T-helper 1 cell treated with Interleukin-12 subunit alpha and Interleukin-12 subunit beta and Interleukin-4 antibody, amounts not matched to agents 30 μg/mL and 1 μg/mL, for 36 hours (primary cell): ENCODE results near the gene MGRN1.
A peak's percentile ranks its signal among the peaks of the same experiment; 100 is the strongest.

ENCODE experiments used
- H3K27ac Mint-ChIP-seq: one replicate; pipeline ENCODE4 v1.8.0; 2021; ENCODE audit warnings: mild to moderate bottlenecking, mixed read lengths
- H3K27me3 Mint-ChIP-seq: one replicate; pipeline ENCODE4 v1.8.0; 2021; ENCODE audit warnings: low read depth, mixed read lengths
- H3K36me3 Mint-ChIP-seq: one replicate; pipeline ENCODE4 v1.8.0; 2021; ENCODE audit warnings: low read depth, mixed read lengths
- H3K4me1 Mint-ChIP-seq: one replicate; pipeline ENCODE4 v1.8.0; 2021; ENCODE audit warnings: low read depth, mixed read lengths
- H3K4me3 Mint-ChIP-seq: one replicate; pipeline ENCODE4 v1.8.0; 2021; ENCODE audit warnings: mild to moderate bottlenecking, moderate library complexity, mixed read lengths
- H3K9me3 Mint-ChIP-seq: one replicate; pipeline ENCODE4 v1.8.0; 2021; ENCODE audit warnings: mixed read lengths

MGRN1 gene

DNA sequence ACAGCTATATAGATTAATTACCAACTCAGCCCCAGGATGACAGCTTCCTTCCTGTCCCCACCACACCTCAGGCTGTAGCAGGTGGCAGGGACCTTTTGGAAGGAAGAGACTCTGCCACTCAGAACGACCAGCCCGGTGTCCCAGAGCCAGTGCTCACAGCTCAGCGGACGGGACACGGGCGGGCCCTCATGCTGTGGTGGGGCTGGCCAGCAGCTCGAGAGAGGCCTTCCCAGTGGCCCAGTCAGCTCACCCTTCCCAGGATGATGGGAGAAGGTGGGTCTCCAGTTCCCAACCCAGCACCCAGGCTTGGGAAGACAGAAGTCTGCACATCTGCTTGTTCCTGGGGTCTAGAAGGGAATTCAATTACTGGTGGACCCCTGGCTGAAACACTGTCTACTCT lies 79.3 kb downstream of the MGRN1 start:
- Mint-ChIP-seq H3K4me3 (no peak overlapping the region), H3K27ac (no peak overlapping the region), H3K4me1 (peaks cover 6% of the 10 kb centered on the region), H3K9me3 (no peaks in the 10 kb centered on the region), H3K27me3 (no peaks in the 10 kb centered on the region), H3K36me3 (peaks cover 8% of the 10 kb centered on the region)

- H3K27ac Mint-ChIP-seq, result peak overlapping the region; percentile 59
- H3K9me3 Mint-ChIP-seq, result no peaks in the 10 kb centered on the region
Measured at GRCh38 chr16:4704491-4704890, 79.9 kb downstream of the MGRN1 start.

DNA sequence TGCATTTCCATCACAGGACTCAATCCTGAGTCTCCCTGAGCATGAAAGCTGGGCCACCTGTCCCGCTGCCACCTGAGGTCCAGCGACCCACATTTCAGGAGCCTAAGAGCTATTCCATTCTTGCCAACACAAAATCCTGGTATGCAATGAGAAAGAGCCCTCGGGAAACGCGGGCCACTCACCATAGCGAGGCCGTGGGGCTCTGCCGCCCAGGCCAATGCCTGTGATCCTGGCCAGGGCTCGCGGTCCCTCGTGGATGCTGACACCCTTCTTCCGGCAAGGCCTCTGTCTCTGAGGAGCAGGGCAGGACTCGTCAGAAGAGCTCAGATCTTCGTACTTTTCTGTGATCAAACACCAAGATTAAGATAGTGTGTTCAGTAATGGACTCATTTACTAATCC lies 80.3 kb downstream of the MGRN1 start:
- H3K9me3 Mint-ChIP-seq, result no peaks in the 10 kb centered on the region
- H3K27ac Mint-ChIP-seq, result no peak overlapping the region
- H3K36me3 Mint-ChIP-seq, result peaks cover 7% of the 10 kb centered on the region
- H3K27me3 Mint-ChIP-seq, result no peaks in the 10 kb centered on the region
- H3K4me3 Mint-ChIP-seq, result no peak overlapping the region
- H3K4me1 Mint-ChIP-seq, result peaks cover 6% of the 10 kb centered on the region

More at GRCh38 chr16:4704491-4704890, 79.9 kb downstream of the MGRN1 start:
- no peaks in the 10 kb centered on the region for H3K27me3 Mint-ChIP-seq
- peaks cover 10% of the 10 kb centered on the region for H3K36me3 Mint-ChIP-seq
- H3K4me3 Mint-ChIP-seq, result no peak overlapping the region
- peaks cover 6% of the 10 kb centered on the region for H3K4me1 Mint-ChIP-seq

DNA sequence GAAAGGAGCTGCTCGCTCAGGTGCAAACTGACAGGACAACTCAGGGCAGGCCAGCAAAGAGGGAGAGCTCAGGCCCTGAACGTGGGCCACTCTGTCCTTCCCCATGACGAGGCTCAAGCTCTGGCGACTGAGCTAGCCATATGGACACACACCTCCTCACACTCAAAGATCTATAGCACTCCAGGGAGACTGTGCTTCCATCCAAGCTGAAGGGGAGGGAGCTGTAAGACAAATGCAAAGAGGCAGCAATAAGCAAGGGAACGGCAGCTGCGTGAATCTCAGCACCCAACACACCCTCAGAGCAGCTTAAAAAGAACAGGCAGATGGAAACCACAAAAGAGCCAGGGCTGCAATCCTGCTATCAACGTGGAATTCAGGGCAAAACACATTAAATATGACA lies 82.2 kb downstream of the MGRN1 start:
- Mint-ChIP-seq H3K36me3 (peaks cover 9% of the 10 kb centered on the region), H3K9me3 (no peaks in the 10 kb centered on the region), H3K4me3 (no peak overlapping the region), H3K27me3 (no peaks in the 10 kb centered on the region), H3K4me1 (peaks cover 2% of the 10 kb centered on the region), H3K27ac (peak overlapping the region; percentile 50)

DNA sequence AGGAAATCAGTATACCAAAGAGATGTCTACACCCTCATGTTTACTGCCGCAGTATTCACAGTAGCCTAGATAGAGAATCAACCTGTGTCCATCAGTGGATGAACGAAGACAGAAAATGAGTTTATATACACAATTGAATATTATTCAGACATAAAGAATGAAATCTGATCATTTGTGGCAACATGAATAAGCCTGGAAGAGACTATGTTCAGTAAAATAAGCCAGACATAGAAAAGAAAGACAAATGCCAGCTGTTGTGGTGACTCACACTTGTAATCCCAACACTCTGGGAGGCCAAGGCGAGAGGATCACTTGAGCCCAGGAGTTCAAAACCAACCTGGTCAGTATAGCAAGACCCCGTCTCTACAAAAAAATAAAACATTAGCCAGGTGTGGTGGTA lies 84.9 kb downstream of the MGRN1 start:
- Mint-ChIP-seq H3K27ac (no peak overlapping the region), H3K27me3 (no peaks in the 10 kb centered on the region), H3K36me3 (peaks cover 13% of the 10 kb centered on the region), H3K4me3 (no peak overlapping the region), H3K4me1 (peaks cover 2% of the 10 kb centered on the region), H3K9me3 (no peaks in the 10 kb centered on the region)

- Mint-ChIP-seq H3K4me3 (no peak overlapping the region), H3K27ac (no peak overlapping the region), H3K27me3 (no peaks in the 10 kb centered on the region), H3K36me3 (peaks cover 8% of the 10 kb centered on the region), H3K4me1 (no peaks in the 10 kb centered on the region), H3K9me3 (no peaks in the 10 kb centered on the region)
Measured at GRCh38 chr16:4713663-4714501, 89.3 kb downstream of the MGRN1 start.

GRCh38 chr16:4714996-4715395 lies 90.4 kb downstream of the MGRN1 start:
- no peaks in the 10 kb centered on the region for H3K27me3 Mint-ChIP-seq
- H3K36me3 Mint-ChIP-seq, result peaks cover 5% of the 10 kb centered on the region
- no peaks in the 10 kb centered on the region for H3K9me3 Mint-ChIP-seq
- H3K4me1 Mint-ChIP-seq, result no peaks in the 10 kb centered on the region
- no peak overlapping the region for H3K4me3 Mint-ChIP-seq
- H3K27ac Mint-ChIP-seq, result no peak overlapping the region

DNA sequence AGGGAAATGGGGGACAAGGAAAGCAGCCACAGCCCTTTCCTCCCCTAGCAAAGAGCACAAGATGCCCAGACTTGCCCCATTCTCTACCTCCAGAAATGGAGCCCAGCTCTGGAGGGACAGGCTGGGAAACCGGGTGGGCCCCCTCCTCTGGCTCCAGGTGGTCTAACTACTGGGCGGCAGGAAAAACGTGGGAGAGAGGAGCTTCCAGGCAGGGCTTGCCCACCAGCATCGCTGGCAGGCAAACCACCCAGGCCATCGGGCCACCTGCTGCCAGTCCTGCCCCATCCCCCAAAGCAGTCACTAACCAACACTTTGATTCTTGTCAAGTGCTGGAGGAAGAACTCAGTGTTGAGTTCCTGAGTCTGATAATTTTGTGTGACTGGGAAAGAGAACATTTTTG lies 93.8 kb downstream of the MGRN1 start:
- Mint-ChIP-seq H3K27me3 (no peaks in the 10 kb centered on the region), H3K4me3 (no peak overlapping the region), H3K4me1 (no peaks in the 10 kb centered on the region), H3K36me3 (peaks cover under 1% of the 10 kb centered on the region), H3K9me3 (no peaks in the 10 kb centered on the region), H3K27ac (no peak overlapping the region)

- Mint-ChIP-seq H3K36me3 (no peaks in the 10 kb centered on the region), H3K4me3 (no peak overlapping the region), H3K4me1 (no peaks in the 10 kb centered on the region), H3K27ac (no peak overlapping the region), H3K27me3 (no peaks in the 10 kb centered on the region), H3K9me3 (no peaks in the 10 kb centered on the region)
Measured at GRCh38 chr16:4723071-4723767, 98.6 kb downstream of the MGRN1 start.

DNA sequence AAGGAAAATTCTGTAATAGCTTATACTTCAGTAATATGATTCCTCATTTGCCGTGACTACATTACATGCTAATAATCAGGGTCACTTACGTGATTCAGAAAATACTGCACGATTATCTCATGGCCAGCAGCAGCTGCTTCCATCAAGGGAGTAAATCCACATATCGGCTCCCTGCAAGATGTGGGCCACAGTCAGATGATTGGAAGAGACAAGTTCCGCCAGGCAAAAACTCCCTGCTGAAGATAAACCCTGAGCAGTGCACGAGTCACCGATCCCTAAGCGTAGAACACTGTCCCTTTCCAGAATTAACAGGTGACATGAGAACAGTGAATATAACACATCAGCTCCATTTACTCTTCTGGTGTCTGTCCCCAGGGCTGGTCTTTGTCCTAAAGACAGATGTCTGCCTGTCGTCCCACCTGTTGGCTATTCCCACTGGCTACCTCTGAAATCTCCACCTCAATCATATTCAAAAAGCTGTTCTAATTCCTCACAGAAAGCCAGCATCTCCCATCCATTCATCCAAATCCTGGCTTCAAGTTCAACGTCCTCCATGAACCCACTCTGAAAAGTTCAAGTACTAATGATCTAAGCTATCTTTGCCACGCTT lies 100.1 kb downstream of the MGRN1 start:
- Mint-ChIP-seq H3K4me3 (no peak overlapping the region), H3K4me1 (no peaks in the 10 kb centered on the region), H3K36me3 (no peaks in the 10 kb centered on the region), H3K27ac (no peak overlapping the region), H3K9me3 (no peaks in the 10 kb centered on the region), H3K27me3 (no peaks in the 10 kb centered on the region)

DNA sequence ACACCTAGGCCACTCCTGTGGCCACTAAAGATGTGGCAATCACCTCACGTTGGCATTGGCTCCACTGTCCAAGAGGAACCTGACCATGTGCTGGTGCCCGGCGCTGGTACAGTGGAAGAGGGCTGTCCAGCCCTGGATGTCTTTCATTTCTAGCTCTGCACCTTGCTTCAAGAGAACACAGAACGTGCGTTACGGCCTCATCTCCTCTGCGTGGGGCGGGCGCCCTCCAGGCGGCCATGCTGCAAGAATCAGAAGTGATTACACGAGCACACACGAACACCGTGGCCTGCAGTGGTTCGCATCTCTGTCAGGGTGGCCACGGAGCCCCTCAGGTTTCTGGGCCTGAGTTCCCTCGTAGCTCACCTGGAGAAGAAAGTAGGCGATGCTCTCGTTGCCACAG lies 102.0 kb downstream of the MGRN1 start:
- Mint-ChIP-seq H3K36me3 (no peaks in the 10 kb centered on the region), H3K4me3 (no peak overlapping the region), H3K27me3 (no peaks in the 10 kb centered on the region), H3K9me3 (no peaks in the 10 kb centered on the region), H3K27ac (no peak overlapping the region), H3K4me1 (no peaks in the 10 kb centered on the region)

DNA sequence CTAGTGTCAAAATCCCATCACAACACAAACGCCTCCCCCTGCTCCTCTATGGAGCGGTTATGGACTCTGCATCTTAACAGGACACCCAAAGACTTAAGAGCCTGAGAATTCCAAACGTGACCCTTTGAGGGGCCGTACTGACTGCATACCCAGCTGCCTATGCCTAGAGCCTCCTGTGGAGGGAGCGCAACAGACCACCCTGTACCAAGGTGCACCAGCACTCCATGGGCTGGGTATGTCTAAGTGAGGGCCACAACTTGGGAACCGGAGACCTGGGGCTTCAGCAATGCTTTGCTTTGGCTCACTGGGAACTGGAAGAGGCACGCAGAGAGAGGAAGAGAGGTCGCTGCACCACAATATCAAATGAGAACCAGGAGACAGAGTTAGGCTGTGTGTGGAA lies 104.0 kb downstream of the MGRN1 start:
- Mint-ChIP-seq H3K4me3 (no peak overlapping the region), H3K27ac (no peak overlapping the region), H3K36me3 (no peaks in the 10 kb centered on the region), H3K9me3 (no peaks in the 10 kb centered on the region), H3K4me1 (peaks cover 9% of the 10 kb centered on the region), H3K27me3 (no peaks in the 10 kb centered on the region)

- H3K4me3 Mint-ChIP-seq, result no peak overlapping the region
- H3K9me3 Mint-ChIP-seq, result no peaks in the 10 kb centered on the region
- no peak overlapping the region for H3K27ac Mint-ChIP-seq
- H3K27me3 Mint-ChIP-seq, result no peaks in the 10 kb centered on the region
- no peaks in the 10 kb centered on the region for H3K36me3 Mint-ChIP-seq
- H3K4me1 Mint-ChIP-seq, result peaks cover 9% of the 10 kb centered on the region
Measured at GRCh38 chr16:4729876-4730275, 105.2 kb downstream of the MGRN1 start.

GRCh38 chr16:4733211-4733742 lies 108.7 kb downstream of the MGRN1 start:
- no peak overlapping the region for H3K27ac Mint-ChIP-seq

GRCh38 chr16:4733747-4734062 lies 109.1 kb downstream of the MGRN1 start:
- peaks cover 16% of the 10 kb centered on the region for H3K4me1 Mint-ChIP-seq
- no peaks in the 10 kb centered on the region for H3K27me3 Mint-ChIP-seq
- H3K36me3 Mint-ChIP-seq, result no peaks in the 10 kb centered on the region
- no peaks in the 10 kb centered on the region for H3K9me3 Mint-ChIP-seq
- peak overlapping the region; percentile 85 for H3K4me3 Mint-ChIP-seq
- no peak overlapping the region for H3K27ac Mint-ChIP-seq

More at GRCh38 chr16:4733211-4733742, 108.7 kb downstream of the MGRN1 start:
- Mint-ChIP-seq H3K9me3 (no peaks in the 10 kb centered on the region), H3K4me1 (peaks cover 16% of the 10 kb centered on the region), H3K27me3 (no peaks in the 10 kb centered on the region), H3K36me3 (no peaks in the 10 kb centered on the region), H3K4me3 (peak overlapping the region; percentile 85)
